H1 (cell line): ENCODE results near the gene RPS29. TPM values are rescaled to one million over a fixed set of nuclear protein-coding genes. Genes with fewer than 3 reads are reported as not detected.

Source experiments
- CTCF ChIA-PET: fragments of 300-600 bp; sonication (Branson Sonifier 250); formaldehyde crosslinking; loops from one replicate; lab custom pipeline; 2021; ENCODE audit not compliant: partially characterized antibody; lab: Charles Lee
- POLR2A ChIA-PET: fragments of 300-600 bp; sonication (Branson Sonifier 250); formaldehyde crosslinking; loops from one replicate; lab custom pipeline; 2021; ENCODE audit warnings: inconsistent platforms; ENCODE audit not compliant: partially characterized antibody; lab: Charles Lee
- DNase-seq, 2 experiments: peaks; one replicate each; pipeline versions ENCODE4 v3.0.0 to v3.0.0-alpha.2; 2010 to 2022; ENCODE audit warnings: low spot score in 2 of 2, low read depth in 1 of 2, mixed read lengths in 1 of 2
- FAIRE-seq: peaks from 2 replicates; lab custom pipeline; 2011; peaks lifted over from hg19 to GRCh38; lab: Jason Lieb, UNC
- H2AFZ ChIP-seq: 2 replicates; pipeline ENCODE4 v1.8.1; 2012; ENCODE audit warnings: low read length, inconsistent platforms
- H2AK5ac ChIP-seq: 2 replicates; pipeline ENCODE4 v1.6.1; 2013; ENCODE audit warnings: low read depth, low read length
- H2BK120ac ChIP-seq: replicated peaks from 2 replicates; pipeline ENCODE3; 2013; ENCODE audit warnings: low read depth, low read length, inconsistent platforms
- H2BK12ac ChIP-seq: 2 replicates; pipeline ENCODE4 v1.6.1; 2013; ENCODE audit warnings: low read depth, low read length
- H2BK15ac ChIP-seq: 2 replicates; pipeline ENCODE4 v1.6.1; 2013; ENCODE audit warnings: low read length
- H2BK20ac ChIP-seq: 2 replicates; pipeline ENCODE4 v1.6.1; 2013; ENCODE audit warnings: low read length
- H2BK5ac ChIP-seq: 2 replicates; pipeline ENCODE4 v1.6.1; 2013; ENCODE audit warnings: low read depth, low read length
- H3K14ac ChIP-seq: 2 replicates; pipeline ENCODE4 v1.6.1; 2013; ENCODE audit warnings: inconsistent platforms; ENCODE audit not compliant: insufficient read length
- H3K18ac ChIP-seq: 2 replicates; pipeline ENCODE4 v1.6.1; 2013; ENCODE audit warnings: low read length; ENCODE audit errors: extremely low read depth
- H3K23ac ChIP-seq: 2 replicates; pipeline ENCODE4 v1.6.1; 2013; ENCODE audit warnings: inconsistent platforms; ENCODE audit not compliant: insufficient read length
- H3K23me2 ChIP-seq: 2 replicates; pipeline ENCODE4 v1.6.1; 2013; ENCODE audit warnings: low read depth, low read length
- H3K27ac ChIP-seq: 2 replicates; pipeline ENCODE4 v1.6.1; 2011; ENCODE audit warnings: low read depth, low read length, inconsistent platforms
- H3K27me3 ChIP-seq, 4 experiments: replicated peaks in 1 of 4; 1 replicate in 1 of 4; 2 replicates in 3 of 4; pipeline versions ENCODE4 v1.6.1 to v1.8.1; 2011 to 2013; ENCODE audit warnings: low read length in 3 of 4, mild to moderate bottlenecking in 3 of 4, inconsistent platforms in 2 of 4, mixed read lengths in 2 of 4, moderate library complexity in 1 of 4; ENCODE audit not compliant: control insufficient read depth in 3 of 4, insufficient read depth in 3 of 4; ENCODE audit errors: extremely low read depth in 1 of 4
- H3K36me3 ChIP-seq, 4 experiments: 2 replicates each; pipeline versions ENCODE4 v1.6.1 to v1.8.1; 2011 to 2013; ENCODE audit warnings: mild to moderate bottlenecking in 4 of 4, low read length in 3 of 4, moderate library complexity in 2 of 4, control low read depth in 1 of 4, inconsistent platforms in 1 of 4; ENCODE audit not compliant: insufficient read depth in 4 of 4, control insufficient read depth in 2 of 4
- H3K4ac ChIP-seq: replicated peaks from 2 replicates; pipeline ENCODE3; 2013; ENCODE audit warnings: low read length, low read depth, mixed read lengths, inconsistent platforms; ENCODE audit not compliant: insufficient read length
- H3K4me1 ChIP-seq, 4 experiments: replicated peaks in 1 of 4; 1 replicate in 1 of 4; 2 replicates in 3 of 4; pipeline versions ENCODE4 v1.6.1 to v1.8.1; 2011 to 2013; ENCODE audit warnings: low read length in 3 of 4, inconsistent platforms in 2 of 4, mixed read lengths in 1 of 4; ENCODE audit not compliant: insufficient read depth in 4 of 4, control insufficient read depth in 3 of 4
- H3K4me2 ChIP-seq, 2 experiments: 2 replicates each; pipeline versions ENCODE4 v1.6.1 to v1.8.1; 2011 to 2013; ENCODE audit warnings: low read depth in 2 of 2, low read length in 2 of 2, control low read depth in 1 of 2, inconsistent platforms in 1 of 2, mild to moderate bottlenecking in 1 of 2; ENCODE audit not compliant: insufficient read depth in 1 of 2
- H3K4me3 ChIP-seq, 4 experiments: fragments of 200-600, 300-600 bp in 1 of 4; sonication (generic), shearing (Covaris generic), sonication (Bioruptor Twin) in 1 of 4; 2 replicates each; pipeline versions ENCODE4 v1.5.1 to v1.8.1; 2011 to 2016; ENCODE audit warnings: low read length in 4 of 4, low read depth in 3 of 4, control low read depth in 2 of 4, inconsistent platforms in 2 of 4, mild to moderate bottlenecking in 2 of 4, mixed read lengths in 1 of 4, moderate library complexity in 1 of 4; ENCODE audit not compliant: insufficient read depth in 2 of 4; ENCODE audit errors: extremely low read depth in 1 of 4
- H3K56ac ChIP-seq: replicated peaks from 2 replicates; pipeline ENCODE3; 2013; ENCODE audit warnings: low read depth, mild to moderate bottlenecking, mixed read lengths, low read length, inconsistent platforms; ENCODE audit not compliant: insufficient read length
- H3K79me1 ChIP-seq: 2 replicates; pipeline ENCODE4 v1.6.1; 2013; ENCODE audit warnings: low read depth, low read length, control low read depth
- H3K79me2 ChIP-seq, 2 experiments: 2 replicates each; pipeline versions ENCODE4 v1.6.1 to v1.8.1; 2012 to 2013; ENCODE audit warnings: low read length in 2 of 2, mild to moderate bottlenecking in 2 of 2, inconsistent platforms in 1 of 2; ENCODE audit not compliant: insufficient read depth in 2 of 2, control insufficient read depth in 1 of 2
- H3K9ac ChIP-seq, 4 experiments: replicated peaks in 1 of 4; 1 replicate in 1 of 4; 2 replicates in 3 of 4; pipeline versions ENCODE4 v1.6.1 to v1.8.1; 2011 to 2013; ENCODE audit warnings: low read depth in 3 of 4, low read length in 3 of 4, control low read depth in 2 of 4, mild to moderate bottlenecking in 2 of 4, moderate library complexity in 2 of 4, inconsistent platforms in 1 of 4; ENCODE audit errors: extremely low read depth in 1 of 4
- H3K9me3 ChIP-seq, 2 experiments: 2 replicates each; pipeline versions ENCODE4 v1.6.1 to v1.8.1; 2012 to 2013; ENCODE audit warnings: mild to moderate bottlenecking in 2 of 2, moderate library complexity in 2 of 2, control low read depth in 1 of 2, inconsistent platforms in 1 of 2, low read depth in 1 of 2, low read length in 1 of 2, mixed read lengths in 1 of 2; ENCODE audit not compliant: insufficient read depth in 2 of 2
- H4K20me1 ChIP-seq, 2 experiments: replicated peaks in 1 of 2; 2 replicates each; pipeline versions ENCODE3 to v1.8.1; 2011 to 2013; ENCODE audit warnings: inconsistent platforms in 2 of 2, low read length in 2 of 2, mild to moderate bottlenecking in 1 of 2; ENCODE audit not compliant: insufficient read depth in 2 of 2, control insufficient read depth in 1 of 2
- H4K5ac ChIP-seq: 2 replicates; pipeline ENCODE4 v1.6.1; 2013; ENCODE audit warnings: low read length, low read depth, mixed read lengths, inconsistent platforms; ENCODE audit not compliant: insufficient read length
- H4K8ac ChIP-seq: 2 replicates; pipeline ENCODE4 v1.8.0; 2013; ENCODE audit warnings: mild to moderate bottlenecking, moderate library complexity, low read length, inconsistent platforms; ENCODE audit not compliant: insufficient read depth; ENCODE audit errors: extremely low read depth
- H4K91ac ChIP-seq: replicated peaks from 2 replicates; pipeline ENCODE3; 2013; ENCODE audit warnings: low read length, mixed read lengths, inconsistent platforms; ENCODE audit not compliant: insufficient read length
- BRCA1 ChIP-seq: IDR thresholded peaks from 2 replicates; pipeline ENCODE4 v1.6.1; 2012; ENCODE audit warnings: low read depth, low read length, improper control_type of control experiment
- CBX5 ChIP-seq: fragments of 300-800, 300-1000 bp; sonication (generic); IDR thresholded peaks from 2 replicates; pipeline ENCODE4 v1.7.1; 2016; ENCODE audit warnings: antibody characterized with exemption, low read length, low read depth
- CBX8 ChIP-seq: fragments of 300-800, 300-1000 bp; sonication (generic); IDR thresholded peaks from 2 replicates; pipeline ENCODE4 v1.7.1; 2016; ENCODE audit warnings: low read depth, low read length, borderline replicate concordance
- FOSL1 ChIP-seq: IDR thresholded peaks from 2 replicates; pipeline ENCODE4 v1.6.1; 2011; ENCODE audit warnings: mild to moderate bottlenecking, low read depth, low read length, moderate library complexity; ENCODE audit not compliant: insufficient read depth
- GABPA ChIP-seq: IDR thresholded peaks from 2 replicates; pipeline ENCODE4 v1.6.1; 2011; ENCODE audit warnings: mild to moderate bottlenecking, low read length, moderate library complexity, borderline replicate concordance; ENCODE audit not compliant: insufficient read depth
- RFX5 ChIP-seq: IDR thresholded peaks from 2 replicates; pipeline ENCODE4 v1.6.1; 2011; ENCODE audit warnings: low read depth, low read length, improper control_type of control experiment, borderline replicate concordance
- SUZ12 ChIP-seq: fragments of 200-600 bp; sonication (generic); IDR thresholded peaks from 2 replicates; pipeline ENCODE4 v1.6.1; 2012; ENCODE audit warnings: mild to moderate bottlenecking, inconsistent platforms, low read length, moderate library complexity, mixed read lengths
- TAF1 ChIP-seq: IDR thresholded peaks from 2 replicates; pipeline ENCODE4 v1.6.1; 2011; ENCODE audit warnings: mild to moderate bottlenecking, low read depth, low read length
- WGBS, 2 experiments: shearing (Covaris generic) in 1 of 2; methylation state at CpG; one replicate each; pipeline versions ENCODE4 v1.1.6 to v1.1.7; 2013 to 2015; ENCODE audit warnings: low lambda C conversion rate in 2 of 2, mixed read lengths in 2 of 2, inconsistent platforms in 1 of 2, low coverage in 1 of 2, missing lambda C conversion rate in 1 of 2; ENCODE audit not compliant: insufficient replicate concordance in 2 of 2, insufficient coverage in 1 of 2, insufficient read length in 1 of 2; ENCODE audit errors: extremely low coverage in 1 of 2, missing lambda C conversion rate in 1 of 2; 5-methylcytosine and 5-hydroxymethylcytosine counted together
- polyA plus RNA-seq, 7 experiments: library from polyadenylated mRNA; depleted of rRNA in 3 of 7; stranded (reverse) in 5 of 7; unstranded in 2 of 7; fragments of >200 nt in 5 of 7; fragments of 200-250 nt in 2 of 7; gene quantifications; 1 replicate in 5 of 7; 2 replicates in 1 of 7; 4 replicates in 1 of 7; pipeline versions ENCODE4 v1.2.1 to v1.2.3, GENCODE V29; 2011 to 2013; ENCODE audit warnings: missing spikeins in 2 of 7, mixed read lengths in 2 of 7
- total RNA-seq: library from RNA; stranded (reverse); fragmentation: NEBNext Ultra II Directional; extraction: Animal tissue kit (Norgen Biotek cat#: 25700); gene quantifications from 2 replicates; pipeline ENCODE4 v1.2.1, GENCODE V29; 2021
- TF ChIP-seq, protein P1 (sequence below): IDR thresholded peaks from 2 replicates; pipeline ENCODE4 v1.6.1; 2011; ENCODE audit warnings: low read depth, mild to moderate bottlenecking, low read length; ENCODE audit not compliant: insufficient read depth
- TF ChIP-seq, protein P2 (sequence below), 3 experiments: IDR thresholded peaks; 1 replicate in 2 of 3; 2 replicates in 1 of 3; pipeline versions ENCODE4 v1.5.1 to v1.6.1; 2011; ENCODE audit warnings: low read length in 3 of 3, mild to moderate bottlenecking in 3 of 3, inconsistent platforms in 2 of 3, low read depth in 1 of 3, moderate library complexity in 1 of 3; ENCODE audit not compliant: insufficient read depth in 1 of 3; ENCODE audit errors: control extremely low read depth in 1 of 3

RPS29 gene
- total and polyA plus RNA-seq, 2 of the 8 experiments (the other 6 are each of a cell fraction or from before 2014, with no cell fraction given): 2,193 to 23,165 TPM

DNA sequence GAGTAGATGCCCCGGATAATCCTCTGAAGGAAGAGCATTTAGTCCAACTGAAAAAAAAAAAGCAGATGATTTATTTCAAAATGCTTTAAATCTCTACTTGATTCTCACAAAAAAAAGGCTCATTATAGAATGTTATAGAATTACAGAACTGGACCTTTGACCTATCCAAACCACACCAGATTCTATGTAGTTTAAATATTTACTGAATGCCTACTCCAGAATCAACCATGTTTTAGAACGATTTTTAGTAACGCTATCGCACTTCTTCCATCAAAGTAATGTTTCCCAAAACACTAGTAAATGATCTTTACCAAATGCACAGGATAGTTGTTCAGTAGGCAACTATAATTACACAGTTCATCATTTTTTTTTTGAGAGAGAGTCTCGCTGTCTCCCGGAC lies 2.6 kb downstream of the RPS29 start:
- Histone ChIP-seq H4K8ac (peak overlapping the region; percentile 57; the same call in 1 of the 2 replicates), H3K9ac (no peak overlapping the region; a peak in 1 of 7 replicates), H3K23ac (no peak overlapping the region), H3K9me3 (no peaks in the 10 kb centered on the region), H3K4me3 (peak overlapping the region; percentile 98 to 100 (median 98); a peak in 6 of 8 replicates), H3K18ac (no peak overlapping the region), H4K5ac (no peak overlapping the region), H2AK5ac (no peak overlapping the region), H3K23me2 (peaks cover 2% of the 10 kb centered on the region), H3K27ac (peak overlapping the region; percentile 71; the same call in 1 of the 2 replicates), H3K36me3 (peaks cover 0 to 37% (median 18%) of the 10 kb centered on the region in 4 experiments; a peak in 6 of 8 replicates), H2BK12ac (no peak overlapping the region), H3K4ac (no peak overlapping the region), H2BK20ac (no peak overlapping the region), H3K14ac (no peak overlapping the region), H3K4me1 (peaks cover 0 to 9% (median 5%) of the 10 kb centered on the region in 4 experiments; a peak in 6 of 7 replicates), H4K20me1 (peaks cover 18 to 24% of the 10 kb centered on the region in 2 experiments), H3K27me3 (no peaks in the 10 kb centered on the region), H3K79me2 (peaks cover 25 to 70% of the 10 kb centered on the region in 2 experiments), H2BK15ac (no peak overlapping the region), H3K79me1 (no peaks in the 10 kb centered on the region), H3K4me2 (peak overlapping the region; percentile 68 to 78; a peak in 3 of 4 replicates), H3K56ac (peak overlapping the region; percentile 55), H4K91ac (no peak overlapping the region), H2AFZ (no peak overlapping the region), H2BK120ac (no peak overlapping the region), H2BK5ac (no peak overlapping the region)
- DNase-seq (no peak), FAIRE-seq (no peak)
- ChIA-PET POLR2A (interaction anchor here (0.6 to 11.0 kb wide), 19 partner anchors 9 to 930 kb away, joined by 3 to 169 read pairs (median 4); partner anchors contain the start of genes KLHDC2, LRR1, MGAT2 and POLE2), CTCF (no interaction called here)
- WGBS, 2 experiments: 87% methylated on average over 6 of the region's 6 CpGs; no CpG with 5 or more reads in 1 of the 2 experiments
- TF ChIP-seq, protein P1, sequence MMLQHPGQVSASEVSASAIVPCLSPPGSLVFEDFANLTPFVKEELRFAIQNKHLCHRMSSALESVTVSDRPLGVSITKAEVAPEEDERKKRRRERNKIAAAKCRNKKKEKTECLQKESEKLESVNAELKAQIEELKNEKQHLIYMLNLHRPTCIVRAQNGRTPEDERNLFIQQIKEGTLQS: no peak
- no peak for TF ChIP-seq GABPA
- no peak for TF ChIP-seq SUZ12
- TF ChIP-seq, protein P2, sequence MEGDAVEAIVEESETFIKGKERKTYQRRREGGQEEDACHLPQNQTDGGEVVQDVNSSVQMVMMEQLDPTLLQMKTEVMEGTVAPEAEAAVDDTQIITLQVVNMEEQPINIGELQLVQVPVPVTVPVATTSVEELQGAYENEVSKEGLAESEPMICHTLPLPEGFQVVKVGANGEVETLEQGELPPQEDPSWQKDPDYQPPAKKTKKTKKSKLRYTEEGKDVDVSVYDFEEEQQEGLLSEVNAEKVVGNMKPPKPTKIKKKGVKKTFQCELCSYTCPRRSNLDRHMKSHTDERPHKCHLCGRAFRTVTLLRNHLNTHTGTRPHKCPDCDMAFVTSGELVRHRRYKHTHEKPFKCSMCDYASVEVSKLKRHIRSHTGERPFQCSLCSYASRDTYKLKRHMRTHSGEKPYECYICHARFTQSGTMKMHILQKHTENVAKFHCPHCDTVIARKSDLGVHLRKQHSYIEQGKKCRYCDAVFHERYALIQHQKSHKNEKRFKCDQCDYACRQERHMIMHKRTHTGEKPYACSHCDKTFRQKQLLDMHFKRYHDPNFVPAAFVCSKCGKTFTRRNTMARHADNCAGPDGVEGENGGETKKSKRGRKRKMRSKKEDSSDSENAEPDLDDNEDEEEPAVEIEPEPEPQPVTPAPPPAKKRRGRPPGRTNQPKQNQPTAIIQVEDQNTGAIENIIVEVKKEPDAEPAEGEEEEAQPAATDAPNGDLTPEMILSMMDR (IDR thresholded peaks at IDR 0.05; ENCODE audit: control extremely low read depth in 1 of 3, insufficient read depth in 1 of 3, low read depth in 1 of 3, low read length in 3 of 3): no peak
- TF ChIP-seq BRCA1: no peak
- no peak for TF ChIP-seq CBX8
- TF ChIP-seq FOSL1: no peak
- TF ChIP-seq CBX5: no peak
- no peak for TF ChIP-seq TAF1
- TF ChIP-seq RFX5: no peak
